Activated naive CD4-positive, alpha-beta T cell treated with Interleukin-2 at 50 U/mL for 16 hours (primary cell): ENCODE data around the gene SIAH2.

Source experiments
- DNase-seq: peaks from one replicate; pipeline ENCODE4 v3.0.0-alpha.2; 2020

The SIAH2 gene

DNA sequence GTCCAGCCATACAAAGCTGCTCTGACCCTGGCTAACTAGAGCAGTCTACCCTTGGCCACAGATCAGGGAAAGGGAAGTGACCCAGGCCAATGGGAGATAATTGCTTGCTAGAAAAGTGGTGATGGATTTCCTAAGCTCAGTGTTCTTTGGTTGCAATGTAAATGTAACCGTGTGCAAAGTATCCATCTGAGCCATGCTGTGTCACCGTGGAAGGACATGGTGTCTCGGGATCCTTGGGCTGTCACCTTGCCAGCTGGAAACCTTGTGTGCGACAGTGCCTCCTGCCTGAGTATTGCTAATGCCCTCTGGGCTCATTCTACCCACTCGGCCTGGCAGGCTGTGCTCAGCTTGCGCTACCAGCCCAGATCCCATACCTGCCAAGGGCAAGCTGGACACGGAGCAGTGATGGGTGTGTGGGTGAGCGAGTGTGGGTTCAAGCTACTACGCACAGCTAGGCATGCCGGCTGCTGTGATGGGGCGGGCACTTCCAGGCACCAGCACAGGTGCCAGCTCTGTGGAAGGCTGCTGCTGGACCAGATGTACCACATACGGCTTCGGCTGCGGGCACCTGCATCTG lies 10.7 kb upstream of the SIAH2 start:
- no peak for DNase-seq

DNA sequence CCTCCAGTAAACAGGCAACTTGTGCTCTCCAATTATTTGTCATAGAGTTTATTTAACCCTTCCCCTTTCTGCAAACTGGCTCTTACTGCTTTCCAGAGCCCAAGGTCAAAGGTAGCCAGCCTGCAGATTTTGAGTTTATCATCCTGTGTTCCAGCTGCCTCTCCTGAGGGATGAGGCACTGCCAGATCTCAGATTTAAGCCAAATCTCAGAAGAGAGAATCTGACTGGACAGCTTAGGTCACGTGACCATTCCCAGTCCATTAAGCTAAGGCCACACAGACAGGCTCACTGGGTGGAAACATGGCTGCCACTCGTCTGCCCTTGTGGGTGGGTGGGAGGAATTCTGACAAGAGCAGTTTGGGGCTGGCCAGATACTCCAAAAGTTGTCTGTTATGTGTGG lies 8.6 kb upstream of the SIAH2 start:
- no peak for DNase-seq

DNA sequence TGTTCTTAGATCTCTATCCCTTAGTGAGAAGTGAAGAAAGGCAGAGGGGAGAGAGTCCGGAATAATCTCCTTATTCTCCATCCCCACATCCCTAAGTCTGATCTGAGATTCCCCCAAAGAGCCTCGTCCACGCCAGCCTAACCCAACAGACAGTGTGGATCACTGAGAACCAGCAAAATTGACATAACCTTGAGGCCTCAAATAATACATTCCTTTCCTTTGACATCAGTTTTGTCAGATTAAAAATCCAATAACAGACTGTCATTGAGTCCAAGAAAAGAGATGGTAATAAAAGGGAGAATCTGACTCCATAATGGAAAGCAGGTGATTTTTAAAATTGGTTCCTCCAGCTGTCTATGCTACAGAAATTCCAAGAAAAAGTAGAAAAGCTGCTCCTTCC lies 7.7 kb upstream of the SIAH2 start:
- DNase-seq, result no peak

DNA sequence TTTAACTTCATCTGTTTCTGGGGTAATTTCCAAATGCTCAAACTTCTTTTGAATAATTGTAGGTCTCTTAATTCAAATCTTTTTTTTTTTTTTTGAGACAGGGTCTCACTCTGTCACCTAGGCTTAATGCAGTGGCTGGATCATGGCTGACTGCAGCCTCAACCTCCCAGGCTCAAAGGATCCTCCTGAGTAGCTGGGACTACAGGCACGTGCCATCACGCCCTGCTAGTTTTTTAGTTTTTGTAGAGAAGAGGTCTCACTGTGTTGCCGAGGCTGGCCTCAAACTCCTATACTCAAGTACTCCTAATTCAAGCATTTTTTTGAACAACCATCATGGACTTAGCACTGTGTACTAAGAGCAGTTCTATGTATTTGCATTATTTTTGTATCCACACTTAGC lies 3.8 kb upstream of the SIAH2 start:
- no peak for DNase-seq

DNA sequence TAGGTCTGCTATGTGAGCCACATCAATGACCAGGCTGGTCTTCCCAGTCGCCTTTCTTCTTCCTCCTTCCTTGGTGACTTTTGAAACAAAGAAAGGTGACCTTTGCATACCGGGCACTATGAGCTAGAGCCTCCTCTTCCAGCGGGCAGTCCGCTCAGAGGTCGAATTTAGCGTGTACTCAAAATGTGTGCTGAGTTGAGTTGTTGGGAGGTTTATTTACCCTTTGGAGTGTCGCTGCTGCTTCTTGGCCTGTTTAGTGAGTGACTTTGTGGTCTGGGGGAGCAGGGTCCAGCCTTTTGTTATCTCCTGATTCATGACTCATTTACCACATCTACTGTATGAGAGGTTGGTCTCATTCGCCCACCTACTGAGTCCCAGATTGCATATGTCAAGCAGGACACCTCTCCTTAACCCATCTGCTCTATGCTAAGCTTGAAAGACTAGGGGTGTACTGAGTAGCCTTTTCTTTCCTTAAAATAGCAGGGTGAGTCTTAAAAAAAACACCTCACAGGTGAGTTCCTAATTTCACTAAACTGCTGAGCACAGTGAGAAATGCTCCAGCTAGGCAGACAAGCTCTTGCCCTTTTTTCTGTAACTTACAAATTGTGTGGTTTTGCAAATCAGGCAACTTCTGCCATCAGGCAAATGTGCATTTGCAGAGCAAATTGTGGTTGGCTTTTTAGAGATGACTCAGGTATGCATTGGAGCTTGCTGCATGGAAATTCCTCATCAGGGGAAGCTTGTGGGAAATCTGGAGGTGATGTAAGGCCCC lies 3.2 kb upstream of the SIAH2 start:
- no peak for DNase-seq

DNA sequence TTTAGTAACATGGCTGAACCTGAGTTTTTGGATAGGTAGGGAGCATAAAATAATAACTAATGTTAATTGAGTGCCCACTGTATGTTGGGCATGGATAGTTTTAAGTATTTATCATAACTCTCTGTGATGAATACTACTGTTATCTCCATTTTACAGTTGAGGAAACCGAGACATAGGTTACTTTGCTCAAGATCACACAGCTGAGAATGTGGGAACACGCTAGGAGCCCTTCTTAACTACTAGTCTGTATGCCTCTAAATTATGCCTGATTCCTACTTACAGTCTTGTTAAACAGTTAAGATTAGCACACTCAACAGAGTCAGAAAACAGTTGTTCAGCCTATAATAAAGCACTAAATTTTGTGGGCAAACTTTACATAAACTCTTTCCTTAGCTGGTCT lies 2.0 kb upstream of the SIAH2 start:
- DNase-seq, result no peak

DNA sequence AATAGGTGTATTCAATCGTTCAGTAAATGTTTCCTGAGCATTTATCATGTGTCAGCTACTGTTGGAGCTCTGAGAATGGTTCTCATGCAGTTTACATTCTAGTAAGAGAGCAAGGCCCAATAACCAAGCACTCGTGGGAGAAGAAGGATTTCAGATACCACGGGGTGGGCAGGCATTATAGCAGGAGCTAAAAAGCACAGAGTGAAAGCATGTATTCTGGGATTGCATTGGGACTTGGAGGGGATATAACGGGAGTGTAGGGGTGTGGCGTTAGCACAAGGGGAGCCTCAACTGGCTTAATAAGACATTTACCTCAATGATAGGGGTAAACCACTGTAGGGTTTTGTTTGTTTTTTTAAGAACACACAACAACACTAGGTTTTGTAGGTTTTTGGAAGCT lies 1.6 kb upstream of the SIAH2 start:
- no peak for DNase-seq

DNA sequence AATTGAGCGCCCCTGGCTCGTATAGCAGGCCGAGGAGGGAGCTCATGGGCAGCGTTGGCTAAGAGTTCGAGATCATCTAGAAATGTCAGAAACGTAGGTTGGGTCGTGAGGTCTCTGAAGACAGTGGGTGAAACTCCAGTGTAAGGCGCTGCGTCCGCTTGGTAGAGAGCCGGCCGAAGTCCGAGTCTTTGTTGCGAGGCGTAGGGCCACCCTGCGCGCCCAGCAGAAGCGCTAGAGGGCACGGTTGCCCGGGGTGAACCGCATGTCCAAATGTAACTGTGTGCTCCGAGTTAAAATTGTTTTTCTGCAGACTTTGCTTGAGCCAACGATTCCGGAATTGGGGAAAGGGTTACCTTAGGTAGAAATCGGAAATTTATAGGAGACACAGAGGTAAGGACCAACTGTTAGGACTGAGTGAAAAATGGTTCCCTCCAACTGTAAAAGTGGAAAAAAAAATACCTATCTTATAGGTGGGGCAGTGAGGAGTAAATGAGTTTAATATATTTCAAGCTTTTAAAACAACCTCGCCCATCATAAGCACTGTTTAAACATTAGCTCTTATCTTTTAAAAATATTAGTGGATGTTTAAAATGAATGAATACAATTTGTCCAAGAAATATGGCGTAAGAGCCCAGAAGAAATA lies 993 bp upstream of the SIAH2 start:
- DNase-seq, result peak; percentile 54

DNA sequence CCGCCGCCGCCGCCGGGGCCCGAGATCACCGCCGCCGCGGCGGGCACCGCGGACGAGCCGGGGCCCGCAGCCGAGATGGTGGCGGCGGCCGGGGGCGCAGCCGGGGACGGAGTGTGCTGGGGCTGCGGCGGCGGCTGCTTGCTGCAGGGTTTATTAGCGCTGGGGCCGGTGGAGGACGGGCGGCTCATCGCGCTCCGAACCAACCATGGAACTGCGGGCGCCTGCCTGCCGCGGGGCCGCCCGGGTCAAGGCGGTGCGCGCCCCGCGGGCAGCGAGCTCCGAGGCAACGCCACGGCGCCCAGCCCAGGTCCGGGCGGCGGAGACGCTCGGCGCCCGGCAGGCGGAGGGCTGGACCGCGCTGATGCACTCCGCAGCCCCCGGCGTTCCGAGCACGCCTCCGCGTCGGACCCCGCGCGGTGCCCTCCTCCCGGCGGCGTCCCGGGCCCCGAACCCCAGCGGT lies 277 bp downstream of the SIAH2 start:
- DNase-seq, result no peak

DNA sequence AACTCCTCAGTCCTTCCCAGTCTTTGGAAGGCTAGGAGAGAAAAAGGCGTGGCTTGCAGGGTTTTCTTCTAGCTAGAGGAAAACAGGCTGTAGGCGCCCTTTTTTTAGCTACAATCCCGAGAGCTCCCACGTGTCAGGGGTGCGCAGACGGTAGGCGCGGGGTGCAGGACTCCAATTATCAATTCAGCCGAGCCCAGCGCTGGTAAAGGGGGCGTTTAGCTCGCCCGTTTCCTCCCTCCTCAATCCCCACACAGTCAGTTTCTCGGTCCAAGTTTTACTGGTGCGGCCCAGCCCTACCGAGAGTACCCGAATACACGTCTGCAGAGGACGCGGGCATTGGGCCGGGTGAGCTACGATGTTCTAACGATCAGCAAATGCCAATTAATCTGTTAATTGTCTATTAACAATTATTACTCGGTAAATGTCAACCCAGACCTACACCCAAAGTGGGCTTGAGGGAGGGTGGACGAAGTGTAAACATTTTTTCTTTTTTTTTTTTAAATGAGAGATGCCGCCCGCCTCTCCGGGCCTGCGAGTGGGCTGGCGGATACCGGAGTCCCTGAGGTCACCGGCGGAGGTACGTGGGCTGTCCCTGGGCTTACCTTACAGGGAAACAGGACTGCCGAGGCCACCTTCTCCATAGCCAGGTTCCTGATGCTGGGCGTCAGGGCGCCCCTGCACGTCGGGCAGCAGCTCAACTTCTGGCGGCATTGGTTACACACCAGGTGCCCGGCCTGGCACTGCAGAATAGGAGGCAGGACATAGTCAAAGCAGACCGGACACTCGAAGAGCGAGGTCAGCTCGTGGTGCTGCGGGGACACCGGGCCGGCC lies 923 bp downstream of the SIAH2 start:
- peak; percentile 50 for DNase-seq

DNA sequence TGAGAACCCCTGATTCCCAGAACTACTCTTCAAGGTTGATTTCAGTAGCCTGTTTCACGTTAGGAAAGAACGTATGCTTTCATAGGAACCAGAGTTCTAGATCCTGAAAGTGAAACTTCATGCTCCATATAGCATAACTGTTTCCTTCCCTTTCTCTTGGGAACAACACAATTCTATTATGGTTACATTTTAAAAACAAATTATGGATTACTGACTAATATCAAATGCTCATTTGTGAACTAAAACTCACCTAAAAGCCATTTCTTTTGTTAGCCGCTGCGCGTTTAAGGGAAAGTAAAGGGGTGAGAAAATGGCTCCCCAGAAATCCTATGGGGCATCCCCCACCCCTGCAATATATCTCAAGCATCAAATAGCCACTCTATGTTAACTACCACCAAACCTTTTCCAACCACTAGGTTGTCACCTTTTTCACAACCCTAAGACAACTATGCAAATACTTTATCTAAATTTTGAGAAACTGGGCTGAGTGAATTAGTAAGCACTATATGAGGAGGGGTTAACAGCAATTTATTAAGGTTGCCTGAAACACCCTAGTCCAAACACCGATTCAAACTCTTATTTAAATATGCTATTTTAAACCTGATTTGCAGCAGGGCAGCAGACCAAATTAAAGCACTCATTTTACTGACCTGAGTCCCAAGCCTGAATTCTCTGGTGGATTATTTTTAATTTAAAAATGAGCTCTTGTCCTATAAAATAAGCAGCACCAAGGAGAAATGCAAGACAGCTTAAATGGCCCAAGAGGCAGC lies 2.4 kb downstream of the SIAH2 start:
- DNase-seq, result peak; percentile 72

DNA sequence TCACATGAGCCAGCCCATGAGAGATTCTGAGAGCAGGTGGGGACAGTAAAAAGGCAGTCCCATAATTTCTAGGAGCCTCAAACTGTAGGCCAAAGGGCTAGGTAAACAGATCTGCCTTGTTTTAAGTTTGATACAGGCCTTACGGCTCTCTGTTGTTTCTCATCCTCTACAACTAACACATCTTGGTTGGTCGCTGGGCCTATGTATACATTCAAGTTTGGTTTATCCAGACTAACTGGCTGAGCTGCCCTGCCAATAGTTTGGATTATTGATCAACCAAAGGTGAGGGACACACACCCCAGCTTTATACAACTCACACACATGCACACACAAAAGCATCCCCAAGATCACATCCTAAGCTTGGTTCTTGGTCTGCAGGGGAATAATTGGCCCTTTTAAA lies 3.0 kb downstream of the SIAH2 start:
- no peak for DNase-seq

DNA sequence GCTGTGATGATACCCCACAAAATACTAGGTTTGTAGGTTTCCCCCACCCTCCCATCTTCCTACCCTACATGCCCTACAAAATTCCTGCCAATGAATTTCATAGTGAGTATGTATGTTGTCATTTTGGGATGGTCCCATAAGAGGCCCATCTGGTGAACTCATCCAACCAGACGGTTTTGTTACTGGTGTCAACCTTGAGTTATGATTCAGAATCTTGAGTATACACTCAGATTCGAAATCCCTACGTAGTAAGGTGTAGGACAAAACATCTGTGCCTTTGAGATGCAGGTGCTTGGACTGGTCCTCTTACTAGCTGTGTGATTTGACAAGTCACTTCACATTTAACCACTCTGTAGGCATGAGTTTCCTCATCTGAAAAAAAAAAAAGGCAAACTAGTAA lies 3.6 kb downstream of the SIAH2 start:
- no peak for DNase-seq

DNA sequence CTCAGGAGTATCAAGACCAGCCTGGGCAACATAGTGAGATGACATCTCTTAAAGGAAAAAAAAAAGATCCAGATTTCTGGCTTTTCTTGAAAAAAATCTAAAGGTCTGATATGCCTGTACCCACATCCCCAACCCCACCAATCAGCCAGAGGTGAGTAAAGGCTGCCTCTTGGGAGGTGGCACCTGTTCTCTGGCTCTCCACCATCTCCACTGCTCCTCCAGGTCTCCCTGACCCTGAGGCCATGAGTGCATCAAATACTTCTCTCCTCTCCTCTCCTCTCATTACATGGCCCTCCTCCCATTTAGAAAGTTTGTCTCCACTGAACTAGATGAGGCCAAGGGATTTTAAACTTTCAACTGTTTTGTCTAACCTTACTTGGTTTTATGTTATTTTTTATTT lies 5.2 kb downstream of the SIAH2 start:
- no peak for DNase-seq

DNA sequence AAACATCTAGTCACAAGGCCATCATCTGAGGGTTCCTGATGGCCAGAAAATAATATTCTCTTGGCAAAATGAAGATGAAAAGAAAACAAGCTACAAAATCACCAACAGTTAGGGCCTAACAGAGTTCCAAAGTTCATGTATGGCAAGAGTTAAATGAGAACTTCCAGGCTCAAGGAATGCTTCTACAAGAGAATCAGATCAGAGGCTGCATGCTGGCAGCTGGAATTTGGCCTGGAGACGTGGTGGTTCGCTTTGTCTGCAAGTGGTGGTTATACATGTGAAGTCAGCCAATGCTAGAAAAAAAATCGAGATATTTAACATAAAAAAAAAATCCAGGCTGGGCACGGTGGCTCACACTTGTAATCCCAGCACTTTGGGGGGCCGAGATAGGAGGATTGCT lies 5.6 kb downstream of the SIAH2 start:
- DNase-seq, result no peak

DNA sequence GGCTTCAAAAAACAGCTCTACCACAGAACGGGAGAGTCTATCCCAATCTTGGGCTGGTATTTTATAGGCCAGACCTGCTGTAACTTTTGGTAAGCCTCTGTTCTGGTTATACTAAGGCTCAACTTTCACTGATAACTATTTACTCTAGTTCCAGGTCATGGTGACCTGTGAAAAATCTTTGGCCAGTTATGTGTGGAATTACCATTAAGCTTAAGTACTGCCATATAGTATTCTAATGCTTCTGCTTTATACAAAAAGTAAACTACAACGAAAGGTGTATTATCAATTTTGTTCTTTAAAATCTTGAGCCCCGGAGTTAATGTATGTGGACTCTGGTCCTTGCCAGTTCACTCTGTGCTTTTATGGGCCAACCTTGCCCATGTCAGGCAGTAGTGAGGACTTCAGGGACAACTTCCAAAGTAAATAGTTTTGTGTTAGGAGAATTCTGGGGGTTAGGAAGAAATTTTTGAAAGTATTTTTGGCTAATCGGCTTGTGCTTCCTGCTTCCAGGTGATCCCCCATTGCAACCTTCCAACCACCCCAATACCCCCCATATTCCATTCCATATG lies 6.4 kb downstream of the SIAH2 start:
- no peak for DNase-seq

DNA sequence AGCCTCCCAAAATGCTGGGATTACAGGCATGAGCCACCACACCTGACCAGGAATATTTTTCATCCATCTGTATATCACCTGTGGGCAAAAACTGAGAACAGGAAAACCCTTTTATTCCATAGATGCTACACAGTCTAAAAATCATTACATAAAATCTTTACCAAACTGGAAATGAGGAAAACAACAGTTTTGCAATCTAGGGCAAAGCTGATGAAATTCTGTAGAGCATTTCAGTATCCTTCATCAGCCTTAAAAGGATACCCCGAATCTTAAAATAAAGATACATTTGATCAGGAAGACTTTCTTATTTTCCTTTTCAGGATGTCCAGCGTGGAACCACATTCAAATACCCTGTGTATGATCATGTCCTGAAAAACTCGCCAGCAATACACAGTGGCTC lies 7.1 kb downstream of the SIAH2 start:
- no peak for DNase-seq

DNA sequence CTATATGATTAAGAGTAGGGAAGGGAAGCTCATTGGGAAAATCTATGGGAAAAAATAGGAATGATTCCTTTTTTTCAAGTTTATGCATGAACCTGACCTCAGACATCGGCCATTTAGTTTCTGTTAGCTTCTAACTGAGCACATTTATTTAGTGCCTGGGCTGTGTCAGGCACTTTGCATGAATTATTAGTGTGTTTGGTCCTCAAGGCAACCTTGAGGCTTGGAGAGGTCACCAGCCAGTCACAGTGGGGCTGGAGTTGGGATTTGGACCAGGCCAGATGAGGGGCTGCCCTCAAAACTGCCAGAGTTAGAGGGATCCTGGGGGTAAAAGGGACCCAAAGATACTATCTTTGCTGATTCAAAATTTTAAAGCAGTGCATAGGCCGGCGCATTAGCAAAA lies 8.1 kb downstream of the SIAH2 start:
- no peak for DNase-seq

DNA sequence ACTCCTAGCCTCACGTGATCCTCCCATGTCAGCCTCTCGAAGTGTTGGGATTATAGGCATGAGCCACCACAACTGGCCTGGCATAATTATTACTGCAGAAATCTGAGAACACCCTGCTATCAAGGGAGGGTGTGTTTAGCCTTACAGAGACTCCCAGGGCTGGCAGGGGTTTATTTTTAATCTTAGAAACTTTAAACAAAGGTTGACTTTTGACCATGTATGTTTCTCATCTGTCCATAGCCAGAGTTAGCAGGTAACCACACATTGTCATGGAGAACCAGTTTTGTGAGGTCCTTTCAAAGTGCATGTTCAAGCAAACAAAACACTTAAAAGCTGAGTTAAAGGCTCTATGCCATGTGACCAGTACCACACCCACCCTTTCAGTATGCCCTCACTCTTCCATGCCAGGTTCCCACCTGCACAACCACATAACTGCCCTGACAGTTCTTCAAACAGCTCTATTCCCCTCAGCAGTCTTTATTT lies 11.1 kb downstream of the SIAH2 start:
- no peak for DNase-seq

DNA sequence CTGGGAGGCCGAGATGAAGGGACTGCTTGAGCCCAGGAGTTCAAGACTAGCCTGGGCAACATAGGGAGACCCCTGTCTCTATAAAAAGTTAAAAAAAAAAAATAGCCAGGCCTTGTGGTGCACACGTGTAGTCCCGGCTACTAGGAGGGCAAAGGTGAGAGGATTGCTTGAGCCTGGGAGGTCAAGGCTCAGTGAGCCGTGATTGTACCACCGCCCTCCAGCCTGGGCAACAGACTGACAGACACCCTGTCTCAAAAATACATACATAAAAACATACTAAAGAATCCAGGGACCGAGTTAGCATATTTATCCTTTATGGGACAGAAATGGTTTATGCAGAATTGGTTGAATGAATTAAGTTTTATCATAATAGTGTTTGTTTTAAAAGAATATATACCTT lies 13.7 kb downstream of the SIAH2 start:
- no peak for DNase-seq

DNA sequence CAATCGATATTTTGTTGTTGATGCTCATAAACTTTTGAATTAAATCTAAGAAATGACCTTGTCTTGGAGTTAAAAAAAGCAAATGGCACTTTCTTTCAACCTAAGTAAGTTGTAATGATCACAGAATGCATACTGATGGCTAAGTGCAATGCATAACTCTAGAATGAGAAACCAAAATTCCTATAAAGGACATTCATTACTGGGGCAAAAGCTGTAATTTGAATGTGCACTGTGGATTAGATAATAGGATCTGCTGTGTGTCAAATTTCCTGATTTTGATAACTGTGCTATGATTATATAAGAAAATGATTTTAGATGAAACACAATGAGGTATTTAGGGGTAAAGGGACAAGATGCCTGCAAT lies 14.3 kb downstream of the SIAH2 start:
- no peak for DNase-seq
